ENCODE measurements around the gene RARG.

The RARG gene

DNA sequence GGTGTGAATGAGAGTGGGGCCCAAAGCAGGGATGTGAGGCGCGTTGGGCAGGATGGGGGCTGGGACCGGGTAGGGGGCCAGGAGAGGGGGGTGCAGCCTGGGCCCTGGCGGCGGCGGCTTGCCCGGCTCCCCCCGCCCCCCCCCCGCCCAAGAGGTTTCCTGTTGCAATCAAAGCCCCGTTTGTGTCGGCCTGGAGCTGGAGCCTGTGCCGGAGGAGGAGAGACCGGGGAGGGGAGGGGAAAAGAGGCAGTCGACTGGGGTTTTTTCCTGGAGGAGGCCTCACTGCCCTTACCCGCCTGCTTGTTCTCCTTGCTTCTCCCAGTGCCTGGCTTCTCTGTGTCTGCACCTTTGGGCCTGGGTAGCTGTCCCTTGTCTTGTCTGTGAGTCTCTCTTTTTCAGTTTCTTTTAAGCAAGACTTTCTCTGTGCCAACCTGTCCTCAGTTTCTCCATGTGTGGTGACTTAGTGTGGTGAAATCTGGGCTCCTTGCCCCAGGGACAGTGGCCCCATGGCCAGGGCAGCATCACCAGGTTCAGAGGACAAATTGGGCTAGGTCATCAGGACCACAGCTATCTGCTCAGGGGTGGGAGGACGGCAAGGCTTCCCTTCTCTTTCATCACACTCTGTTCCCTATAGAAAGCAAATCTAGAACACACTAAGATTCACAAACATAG is 8.5 kb downstream of the RARG start:
- H3K4me3 ChIP-seq (ENCODE audit: low read length): no peak overlapping the region
- no peak for DNase-seq (ENCODE audit: low read depth)

DNA sequence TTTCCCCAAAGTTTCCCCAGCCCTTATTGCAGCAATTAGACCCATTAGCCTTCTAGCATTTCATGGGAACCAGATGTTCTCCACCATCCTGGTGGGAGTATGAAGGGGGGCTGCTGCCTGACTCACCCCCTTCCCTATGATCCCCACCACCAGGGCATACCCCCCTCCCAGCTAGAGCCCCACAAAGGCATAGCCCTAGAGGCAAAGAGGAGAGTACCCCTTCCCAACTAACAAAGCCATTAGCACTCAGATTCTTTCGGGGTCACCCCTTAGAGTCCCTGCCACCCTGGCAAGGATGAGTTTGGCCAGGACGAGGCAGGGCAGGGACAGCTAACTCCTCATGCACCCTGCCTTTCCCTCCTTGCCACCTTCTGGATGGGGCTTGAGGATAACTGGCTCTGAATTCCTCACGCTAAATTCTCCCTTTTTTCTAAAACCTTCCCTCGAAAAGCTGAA is 9.2 kb downstream of the RARG start:
- no peak overlapping the region for H3K4me3 ChIP-seq (ENCODE audit: low read length)
- TF ChIP-seq, protein P1, sequence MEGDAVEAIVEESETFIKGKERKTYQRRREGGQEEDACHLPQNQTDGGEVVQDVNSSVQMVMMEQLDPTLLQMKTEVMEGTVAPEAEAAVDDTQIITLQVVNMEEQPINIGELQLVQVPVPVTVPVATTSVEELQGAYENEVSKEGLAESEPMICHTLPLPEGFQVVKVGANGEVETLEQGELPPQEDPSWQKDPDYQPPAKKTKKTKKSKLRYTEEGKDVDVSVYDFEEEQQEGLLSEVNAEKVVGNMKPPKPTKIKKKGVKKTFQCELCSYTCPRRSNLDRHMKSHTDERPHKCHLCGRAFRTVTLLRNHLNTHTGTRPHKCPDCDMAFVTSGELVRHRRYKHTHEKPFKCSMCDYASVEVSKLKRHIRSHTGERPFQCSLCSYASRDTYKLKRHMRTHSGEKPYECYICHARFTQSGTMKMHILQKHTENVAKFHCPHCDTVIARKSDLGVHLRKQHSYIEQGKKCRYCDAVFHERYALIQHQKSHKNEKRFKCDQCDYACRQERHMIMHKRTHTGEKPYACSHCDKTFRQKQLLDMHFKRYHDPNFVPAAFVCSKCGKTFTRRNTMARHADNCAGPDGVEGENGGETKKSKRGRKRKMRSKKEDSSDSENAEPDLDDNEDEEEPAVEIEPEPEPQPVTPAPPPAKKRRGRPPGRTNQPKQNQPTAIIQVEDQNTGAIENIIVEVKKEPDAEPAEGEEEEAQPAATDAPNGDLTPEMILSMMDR (conservative IDR thresholded peaks at IDR 0.05; ENCODE audit: low read depth, low read length): no peak
- DNase-seq (ENCODE audit: low read depth): no peak

More for the DNA sequence above, 8.5 kb downstream of the RARG start:
- TF ChIP-seq, protein P1 (conservative IDR thresholded peaks at IDR 0.05; ENCODE audit: low read depth, low read length): no peak

DNA sequence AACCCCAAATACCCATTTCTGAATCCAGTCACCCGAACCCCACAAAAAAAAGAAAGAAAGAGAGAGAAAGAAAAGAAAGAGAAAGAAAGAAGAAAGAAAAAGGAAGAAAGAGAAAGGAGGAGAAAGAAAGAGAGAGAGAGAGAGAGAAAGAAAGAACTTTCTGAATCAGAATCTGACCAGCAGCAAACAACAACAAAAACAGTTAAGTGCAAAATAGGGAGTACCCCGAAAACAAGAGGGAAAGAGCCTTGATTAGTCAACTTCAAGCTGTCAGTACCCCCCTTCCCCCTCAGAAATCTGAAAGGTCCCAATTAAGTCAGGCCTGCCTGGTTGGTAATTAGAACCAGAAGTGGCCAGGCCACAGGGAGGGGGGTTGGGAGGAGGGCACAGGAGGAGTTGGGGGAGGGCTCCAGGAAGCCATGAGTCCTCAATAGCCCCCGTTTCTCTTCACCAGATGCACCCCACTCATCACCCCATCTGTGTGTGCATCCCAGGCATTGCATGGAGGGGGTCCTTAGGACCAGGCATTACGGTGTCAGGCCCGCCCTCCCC is 9.8 kb downstream of the RARG start:
- peak overlapping the region; percentile 36 for H3K4me3 ChIP-seq (ENCODE audit: low read length)
- no peak for DNase-seq (ENCODE audit: low read depth)
- TF ChIP-seq, protein P1 (conservative IDR thresholded peaks at IDR 0.05; ENCODE audit: low read depth, low read length): no peak

DNA sequence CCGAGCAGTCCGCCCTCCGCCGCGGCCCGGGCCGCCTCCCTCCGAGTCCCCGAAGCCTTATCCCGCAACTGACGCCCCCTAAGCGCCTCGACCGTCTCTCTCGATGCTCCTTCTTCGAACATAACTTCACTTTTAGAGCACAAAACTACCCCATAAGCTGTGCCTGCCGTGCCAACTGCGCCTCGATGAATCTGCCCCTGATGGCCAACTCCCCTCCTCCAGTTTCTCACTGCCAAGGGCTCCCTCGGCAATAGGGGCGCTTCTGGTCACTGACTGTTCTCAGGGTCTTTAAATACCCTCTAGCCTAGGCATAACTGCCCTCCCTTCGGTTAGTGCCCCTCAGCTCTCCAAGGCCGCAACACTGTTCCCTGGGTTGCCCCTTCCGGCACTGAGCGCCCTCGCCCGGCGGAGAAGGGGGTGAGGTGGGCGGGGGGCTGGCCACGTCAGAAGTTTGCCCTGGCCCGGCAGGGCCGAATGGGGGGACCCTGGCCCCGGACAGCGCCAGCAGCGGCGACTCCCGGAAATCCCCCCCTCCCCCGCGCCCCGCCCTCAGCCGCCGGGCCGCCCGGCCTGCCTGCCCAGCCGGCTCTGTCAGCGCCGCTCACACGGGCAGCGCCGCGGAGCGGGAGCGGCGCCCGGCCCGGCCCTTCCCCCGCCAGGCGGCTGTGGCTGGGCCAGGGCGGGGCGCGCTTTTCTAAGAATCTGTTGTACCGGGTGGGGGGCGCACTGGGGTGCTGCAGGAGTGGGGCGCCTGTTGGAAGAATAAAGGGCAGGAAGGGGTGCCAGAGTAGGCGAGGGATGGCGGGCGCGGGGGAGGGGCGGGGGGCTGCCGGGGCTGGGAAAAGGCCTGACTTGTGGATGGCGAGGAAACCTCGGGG is 10.6 kb downstream of the RARG start:
- TF ChIP-seq, protein P1 (conservative IDR thresholded peaks at IDR 0.05; ENCODE audit: low read depth, low read length): peak; percentile 18

DNA sequence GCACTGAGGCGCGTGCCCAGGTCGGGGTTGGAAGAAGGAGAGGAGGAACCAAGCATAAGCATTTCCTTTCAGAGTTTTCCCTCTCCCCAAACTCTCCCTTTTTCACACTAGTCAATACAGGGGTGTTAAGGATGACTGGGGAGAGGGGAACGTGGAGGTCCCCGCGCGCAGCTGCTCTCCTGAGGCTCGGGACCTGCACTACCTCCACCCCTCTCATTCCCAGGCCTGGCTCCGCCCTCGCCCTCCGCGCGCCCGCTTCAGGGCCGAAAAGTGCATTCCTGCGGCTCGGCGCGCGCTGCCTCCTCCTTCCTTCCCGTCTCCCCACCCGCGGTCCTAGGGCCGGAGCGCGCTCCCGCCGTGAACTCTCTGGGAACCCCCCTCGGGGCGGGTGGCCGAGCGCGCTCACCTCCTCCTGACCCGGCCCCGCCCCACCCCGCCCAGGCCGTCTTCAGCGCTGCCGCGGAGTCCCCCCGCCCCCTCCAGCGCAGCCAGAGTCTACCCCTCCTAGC is 11.3 kb downstream of the RARG start:
- peak; percentile 64 for DNase-seq (ENCODE audit: low read depth)
- H3K4me3 ChIP-seq (ENCODE audit: low read length): peak overlapping the region; percentile 72
- TF ChIP-seq, protein P1 (conservative IDR thresholded peaks at IDR 0.05; ENCODE audit: low read depth, low read length): no peak

More for the DNA sequence above, 10.6 kb downstream of the RARG start:
- DNase-seq (ENCODE audit: low read depth): no peak
- H3K4me3 ChIP-seq (ENCODE audit: low read length): peak overlapping the region; percentile 72

DNA sequence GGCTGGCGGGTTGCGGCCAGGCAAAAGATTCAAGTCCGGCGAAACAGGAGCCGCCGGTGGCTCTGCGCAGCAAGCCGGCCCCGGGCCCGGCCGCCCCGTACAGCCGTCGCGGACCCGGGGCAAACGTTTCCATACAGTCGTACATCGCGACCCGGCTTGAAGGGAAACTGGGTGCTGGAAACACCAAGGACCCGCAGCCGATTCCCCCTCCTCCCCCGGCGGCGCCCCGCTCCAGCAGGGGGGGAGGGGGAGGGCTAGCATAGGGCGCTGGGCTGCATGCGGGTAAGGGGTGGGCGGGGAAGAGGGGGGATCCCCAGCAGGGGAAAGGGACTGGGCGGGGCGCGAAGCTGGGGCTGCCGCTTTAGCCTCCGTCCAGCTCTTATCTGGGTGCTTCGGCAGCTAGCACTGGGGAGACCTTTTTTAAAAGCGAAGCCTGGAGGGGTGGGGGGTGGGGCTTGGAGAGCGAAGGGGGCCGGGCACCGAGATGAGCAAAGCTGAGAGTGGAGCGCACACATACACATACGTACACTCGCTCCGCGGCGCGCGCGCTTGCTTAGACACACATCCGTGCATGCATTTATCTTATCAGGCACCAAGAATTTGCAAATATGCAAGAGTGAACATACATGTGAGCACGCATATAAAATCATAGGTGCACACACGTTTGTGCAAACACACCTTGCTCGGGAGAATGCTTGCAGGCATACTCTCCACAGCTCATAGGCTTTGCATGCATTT is 11.9 kb downstream of the RARG start:
- H3K4me3 ChIP-seq (ENCODE audit: low read length): peak overlapping the region; percentile 72
- TF ChIP-seq, protein P1 (conservative IDR thresholded peaks at IDR 0.05; ENCODE audit: low read depth, low read length): no peak
- no peak for DNase-seq (ENCODE audit: low read depth)

All from retinal pigment epithelial cell (primary cell).